GM18867 (cell line): Measurements from ENCODE around the gene NET1.
A peak's percentile ranks its signal among the peaks of the same experiment; 100 is the strongest.
"Not testable (repeated sequence)": the region's sequence is repeated elsewhere in the genome, so short reads cannot be mapped to it uniquely, and the experiment has no call there.

Experiments
- ATAC-seq: cut with Tn5 transposase; IDR thresholded peaks from one replicate; pipeline ENCODE4 v1.9.1; 2021; ENCODE audit warnings: mild to moderate bottlenecking, moderate library complexity; ENCODE audit not compliant: unreplicated experiment

The NET1 gene, protein sequence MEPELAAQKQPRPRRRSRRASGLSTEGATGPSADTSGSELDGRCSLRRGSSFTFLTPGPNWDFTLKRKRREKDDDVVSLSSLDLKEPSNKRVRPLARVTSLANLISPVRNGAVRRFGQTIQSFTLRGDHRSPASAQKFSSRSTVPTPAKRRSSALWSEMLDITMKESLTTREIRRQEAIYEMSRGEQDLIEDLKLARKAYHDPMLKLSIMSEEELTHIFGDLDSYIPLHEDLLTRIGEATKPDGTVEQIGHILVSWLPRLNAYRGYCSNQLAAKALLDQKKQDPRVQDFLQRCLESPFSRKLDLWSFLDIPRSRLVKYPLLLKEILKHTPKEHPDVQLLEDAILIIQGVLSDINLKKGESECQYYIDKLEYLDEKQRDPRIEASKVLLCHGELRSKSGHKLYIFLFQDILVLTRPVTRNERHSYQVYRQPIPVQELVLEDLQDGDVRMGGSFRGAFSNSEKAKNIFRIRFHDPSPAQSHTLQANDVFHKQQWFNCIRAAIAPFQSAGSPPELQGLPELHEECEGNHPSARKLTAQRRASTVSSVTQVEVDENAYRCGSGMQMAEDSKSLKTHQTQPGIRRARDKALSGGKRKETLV

DNA sequence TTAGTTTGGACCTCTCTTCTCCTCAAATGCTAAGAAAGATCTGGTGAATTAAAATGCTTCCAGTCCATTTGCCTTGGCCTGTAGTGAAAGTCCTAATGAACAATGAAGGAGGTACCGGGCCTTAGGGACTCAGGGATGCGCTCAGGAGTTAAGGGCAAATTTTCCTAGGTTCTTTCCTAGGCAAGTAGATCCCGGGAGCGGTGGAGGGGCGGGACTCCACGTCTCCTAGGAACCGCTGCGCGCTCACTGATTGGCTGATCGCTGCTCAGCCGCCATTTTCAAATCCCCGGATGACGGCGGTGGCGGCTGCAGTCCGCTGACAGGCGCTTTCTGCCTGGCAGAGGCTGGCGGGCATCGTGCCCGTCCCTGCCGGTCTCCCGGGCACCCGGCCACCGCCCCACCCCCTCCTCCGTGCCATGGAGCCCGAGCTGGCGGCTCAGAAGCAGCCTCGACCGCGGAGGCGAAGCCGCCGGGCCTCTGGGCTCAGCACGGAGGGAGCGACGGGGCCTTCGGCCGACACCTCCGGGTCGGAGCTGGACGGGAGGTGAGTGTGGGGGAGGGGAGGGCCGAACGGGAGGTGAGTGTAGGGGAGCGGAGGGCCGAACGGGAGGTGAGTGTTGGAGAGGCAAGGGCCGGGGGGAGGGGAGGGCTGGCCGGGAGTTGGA, at the start of gene NET1:
TSS of gene NET1 (plus strand) at position 281 of the 665 bp plus-strand sequence. CDS start at position 417, 136 bp downstream.
- ATAC-seq = peak; percentile 97

DNA sequence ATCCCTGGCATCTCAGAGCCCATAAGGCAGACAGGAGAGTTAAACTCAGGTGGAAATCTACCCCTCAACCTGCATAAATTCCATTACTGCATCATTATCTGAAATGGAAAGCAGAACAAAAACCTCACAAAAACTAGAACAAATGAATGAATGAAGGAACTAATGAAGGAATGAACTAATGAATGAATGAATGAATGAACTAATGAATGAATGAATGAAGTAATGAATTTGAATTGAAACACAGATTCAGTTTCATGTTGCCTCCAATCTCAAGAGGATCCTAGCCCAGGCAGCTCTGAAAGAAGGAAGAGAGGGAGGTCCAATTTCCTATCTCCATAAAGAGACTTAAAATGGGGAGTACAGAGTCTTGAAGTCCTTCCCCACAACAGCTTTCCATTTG, 49.5 kb upstream of the NET1 start:
- ATAC-seq = no peak

DNA sequence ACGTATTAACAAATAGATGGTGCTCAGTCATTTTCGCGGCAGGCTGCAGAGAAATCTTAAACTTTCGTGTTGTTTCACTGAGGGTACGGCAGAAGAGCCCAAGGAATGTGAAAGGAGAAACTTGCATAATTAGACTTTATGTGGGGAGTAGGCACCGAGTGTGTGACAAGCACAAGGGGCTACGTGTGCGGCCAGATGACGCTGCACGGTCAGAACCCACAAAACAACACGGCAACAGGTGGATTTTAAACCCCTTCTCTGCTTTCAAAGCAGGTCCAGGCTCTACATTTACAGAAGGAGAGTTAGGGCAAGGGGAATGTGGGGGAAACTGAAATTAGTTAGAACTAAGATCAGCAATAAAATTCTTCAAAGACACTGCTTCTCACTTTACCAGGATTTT, 48.0 kb upstream of the NET1 start:
- no peak for ATAC-seq

DNA sequence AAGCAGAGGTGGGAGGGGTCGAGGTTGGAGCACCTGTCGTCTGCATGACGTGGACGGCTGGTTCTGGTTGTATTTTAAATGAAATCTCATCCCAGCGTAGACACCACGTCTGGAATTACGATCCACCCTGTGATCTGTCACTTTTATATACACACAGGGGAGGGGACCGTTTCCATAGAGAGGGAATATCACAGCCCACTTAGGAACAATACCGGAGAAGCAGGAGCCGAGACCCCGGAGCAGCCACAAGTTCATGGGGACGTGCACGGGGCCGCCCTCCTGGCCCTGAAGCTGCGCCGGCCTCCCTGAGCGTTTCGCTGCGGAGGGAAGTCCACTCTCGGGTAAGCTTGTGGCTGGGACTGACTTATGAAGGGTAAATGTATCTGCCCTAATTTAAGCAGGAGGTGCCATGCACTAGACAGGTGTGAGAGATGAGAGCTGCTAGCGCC, 47.4 kb upstream of the NET1 start, which contains the start of gene UCN3:
TSS of gene UCN3 (plus strand) at position 77 of the 449 bp plus-strand sequence. CDS start 8,755 bp downstream, outside the sequence.
- no peak for ATAC-seq

DNA sequence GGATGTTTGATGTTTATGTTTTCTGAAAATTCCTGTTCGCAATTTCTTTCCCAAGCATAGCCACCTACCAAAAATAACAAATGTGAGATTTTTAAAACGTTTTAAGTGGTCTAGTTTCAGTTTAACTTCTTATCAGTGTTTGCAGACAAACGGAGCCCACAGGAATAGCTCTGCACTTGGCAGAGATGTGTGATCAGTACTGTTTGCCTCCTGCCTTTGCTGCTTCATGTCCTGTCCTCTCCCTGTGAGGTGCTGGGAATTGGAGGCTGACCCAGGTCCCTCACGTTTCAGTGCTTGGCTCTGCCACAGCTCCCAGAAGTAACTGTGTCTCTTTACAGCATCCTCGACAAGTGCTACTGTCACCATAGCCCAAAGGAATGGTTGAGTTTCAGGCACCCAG, 46.4 kb upstream of the NET1 start:
- no peak for ATAC-seq

DNA sequence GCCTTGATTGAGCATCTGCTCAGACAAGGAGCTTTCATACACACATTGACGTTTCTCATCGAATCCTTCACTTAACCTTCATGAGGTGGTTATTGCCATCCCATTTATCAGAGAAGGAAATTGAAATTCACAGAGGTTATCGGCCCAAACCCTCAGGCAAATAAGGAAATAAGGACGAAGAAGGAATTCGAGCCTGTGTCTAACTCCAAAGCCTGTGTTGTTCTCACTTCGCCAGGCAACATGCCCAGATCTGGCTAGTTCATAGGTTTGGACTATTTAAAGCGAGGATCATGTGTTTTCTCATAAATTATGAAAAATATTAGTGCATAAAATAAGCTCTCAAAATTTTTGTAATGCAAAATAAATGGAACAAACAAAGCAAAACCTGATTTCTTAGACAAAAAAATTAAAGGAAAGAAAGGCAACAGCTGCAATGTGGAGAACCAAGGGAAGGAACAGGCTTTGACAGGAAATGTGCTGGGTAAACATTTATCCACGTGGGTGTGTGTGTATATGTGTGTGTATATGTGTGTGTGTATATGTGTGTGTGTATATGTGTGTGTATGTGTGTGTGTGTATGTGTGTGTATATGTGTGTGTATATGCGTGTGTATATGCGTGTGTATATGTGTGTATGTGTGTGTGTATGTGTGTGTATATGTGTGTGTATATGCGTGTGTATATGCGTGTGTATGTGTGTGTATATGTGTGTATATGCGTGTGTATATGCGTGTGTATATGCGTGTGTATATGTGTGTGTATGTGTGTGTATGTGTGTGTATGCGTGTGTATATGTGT, 42.8 kb upstream of the NET1 start:
- no peak for ATAC-seq

DNA sequence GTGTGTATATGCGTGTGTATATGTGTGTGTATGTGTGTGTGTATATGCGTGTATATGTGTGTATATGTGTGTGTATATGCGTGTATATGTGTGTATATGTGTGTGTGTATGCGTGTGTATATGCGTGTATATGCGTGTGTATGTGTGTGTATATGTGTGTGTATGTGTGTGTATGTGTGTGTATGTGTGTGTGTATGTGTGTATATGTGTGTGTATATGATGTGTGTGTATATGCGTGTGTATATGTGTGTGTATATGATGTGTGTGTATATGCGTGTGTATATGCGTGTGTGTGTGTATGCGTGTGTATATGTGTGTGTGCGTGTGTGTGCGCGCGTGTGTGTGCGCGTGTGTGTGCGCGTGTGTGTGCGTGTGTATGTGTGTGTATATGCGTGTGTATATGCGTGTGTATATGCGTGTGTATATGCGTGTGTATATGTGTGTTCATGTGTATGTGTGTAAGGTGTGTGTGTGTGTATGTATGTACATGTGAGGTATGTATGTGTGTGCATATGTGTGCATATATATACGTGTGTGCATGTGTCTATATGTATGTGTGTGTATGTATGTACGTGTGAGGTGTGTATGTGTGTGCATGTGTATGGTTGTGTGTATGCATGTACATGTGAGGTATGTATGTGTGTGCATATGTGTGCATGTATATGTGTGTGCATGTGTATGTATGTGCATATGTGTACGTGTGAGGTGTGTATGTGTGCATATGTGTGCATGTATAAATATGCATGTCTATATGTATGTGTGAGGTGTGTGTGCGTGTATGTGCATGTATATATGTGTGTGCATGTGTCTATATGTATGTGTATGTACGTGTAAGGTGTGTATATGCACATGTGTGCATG, 41.6 kb upstream of the NET1 start:
- ATAC-seq = no peak

DNA sequence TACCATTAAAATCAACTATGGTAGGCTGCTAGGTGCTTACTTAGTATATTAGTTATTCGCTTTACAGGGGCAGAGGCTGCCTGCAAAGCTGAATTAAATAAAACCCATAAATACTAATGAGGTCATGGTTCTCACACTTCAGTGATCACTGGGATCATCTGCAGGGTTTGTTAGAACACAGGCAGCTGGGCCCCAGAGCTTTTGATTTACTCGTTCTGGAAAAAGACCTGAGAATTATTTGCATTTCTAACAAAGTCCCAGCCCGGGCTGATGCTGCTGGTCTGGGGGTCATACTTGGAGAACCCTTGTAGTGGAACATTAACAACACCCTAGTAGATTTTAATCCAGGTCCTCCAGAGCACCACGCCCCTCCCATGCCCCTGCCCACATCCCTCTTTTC, 39.0 kb upstream of the NET1 start:
- no peak for ATAC-seq

DNA sequence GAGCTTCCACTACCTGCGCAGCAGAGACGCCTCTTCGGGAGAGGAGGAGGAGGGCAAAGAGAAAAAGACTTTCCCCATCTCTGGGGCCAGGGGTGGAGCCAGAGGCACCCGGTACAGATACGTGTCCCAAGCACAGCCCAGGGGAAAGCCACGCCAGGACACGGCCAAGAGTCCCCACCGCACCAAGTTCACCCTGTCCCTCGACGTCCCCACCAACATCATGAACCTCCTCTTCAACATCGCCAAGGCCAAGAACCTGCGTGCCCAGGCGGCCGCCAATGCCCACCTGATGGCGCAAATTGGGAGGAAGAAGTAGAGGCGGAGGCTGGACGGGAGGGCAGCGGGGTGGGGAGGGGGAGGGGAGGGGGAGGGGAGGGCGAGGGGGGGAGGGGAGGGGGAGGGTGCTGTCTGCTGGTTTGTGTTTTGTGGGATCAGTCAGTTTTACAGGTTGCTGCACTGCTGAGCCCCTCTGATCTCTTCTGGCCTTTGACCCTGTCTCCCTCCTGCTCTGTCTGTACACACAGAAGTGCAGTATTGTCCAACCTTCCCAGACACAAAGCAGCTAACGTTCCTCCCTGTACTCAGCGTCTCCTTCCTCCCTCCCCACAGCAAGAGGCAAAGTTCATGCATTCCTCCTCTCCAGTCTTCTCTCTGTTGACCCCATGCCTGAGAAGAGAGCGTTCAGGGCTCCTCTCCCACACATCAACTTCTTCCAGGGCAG, 38.3 kb upstream of the NET1 start:
- ATAC-seq = no peak

DNA sequence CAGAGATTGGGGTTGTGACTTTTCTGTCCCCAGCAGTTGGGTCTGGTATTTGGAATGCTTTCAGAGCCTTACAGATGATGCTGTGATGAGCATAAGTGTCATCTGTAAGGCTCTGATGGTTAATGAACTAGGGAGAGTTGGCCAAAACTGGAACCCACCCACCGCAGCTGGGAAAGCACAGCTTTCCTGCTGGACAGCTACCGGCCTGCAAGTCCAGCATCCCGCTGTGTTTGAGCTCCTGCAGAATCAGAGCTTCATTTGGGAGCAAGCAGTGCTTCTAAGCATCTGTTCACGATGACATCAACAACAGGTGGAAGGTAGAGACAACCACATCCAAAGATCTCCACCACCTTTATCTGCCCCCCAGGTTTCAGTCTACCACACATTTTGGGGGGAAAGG, 35.9 kb upstream of the NET1 start:
- no peak for ATAC-seq

DNA sequence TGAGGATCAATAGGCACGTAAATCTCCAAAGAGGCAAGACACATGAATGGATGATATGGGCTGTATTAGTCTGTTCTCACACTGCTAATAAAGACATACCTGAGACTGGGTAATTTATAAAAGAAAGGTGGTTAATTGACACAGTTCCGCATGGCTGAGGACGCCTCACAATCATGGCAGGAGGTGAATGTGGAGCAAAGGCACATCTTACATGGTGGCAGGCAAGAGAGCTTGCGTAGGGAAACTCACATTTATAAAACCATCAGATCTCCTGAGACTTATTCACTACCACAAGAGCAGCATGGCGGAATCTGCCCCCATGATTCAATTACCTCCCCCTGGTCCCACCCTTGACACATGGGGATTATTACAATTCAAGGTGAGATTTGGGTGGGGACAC, 33.2 kb upstream of the NET1 start:
- not testable (repeated sequence) for ATAC-seq

DNA sequence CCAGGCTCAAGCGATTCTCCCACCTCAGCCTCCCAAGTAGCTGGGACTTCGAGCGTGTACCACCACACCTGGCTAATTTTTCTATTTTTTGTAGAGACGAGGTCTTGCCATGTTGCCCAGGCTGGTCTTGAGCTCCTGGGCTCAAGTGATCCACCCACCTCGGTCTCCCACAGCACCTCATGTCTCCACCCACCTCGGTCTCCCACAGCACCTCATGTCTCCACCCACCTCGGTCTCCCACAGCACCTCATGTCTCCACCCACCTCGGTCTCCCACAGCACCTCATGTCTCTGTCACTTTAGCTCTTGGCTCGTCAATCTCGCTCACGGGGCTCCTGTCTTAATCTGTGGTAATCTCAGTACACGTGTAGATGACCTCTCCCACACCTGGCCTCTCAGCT, 32.0 kb upstream of the NET1 start:
- ATAC-seq = not testable (repeated sequence)

DNA sequence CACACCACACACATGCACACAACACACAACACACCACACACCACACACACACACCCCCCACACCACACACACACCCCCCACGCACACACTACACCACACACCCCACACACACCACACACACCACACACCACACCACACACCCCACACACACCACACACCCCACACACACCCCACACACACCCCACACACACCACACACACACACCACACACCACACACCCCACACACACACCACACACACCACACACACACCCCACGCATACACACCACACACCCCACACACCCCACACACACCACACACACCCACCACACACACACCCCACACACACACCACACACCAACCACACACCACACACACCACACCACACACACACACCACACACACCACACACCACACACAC, 31.2 kb upstream of the NET1 start:
- ATAC-seq = no peak

DNA sequence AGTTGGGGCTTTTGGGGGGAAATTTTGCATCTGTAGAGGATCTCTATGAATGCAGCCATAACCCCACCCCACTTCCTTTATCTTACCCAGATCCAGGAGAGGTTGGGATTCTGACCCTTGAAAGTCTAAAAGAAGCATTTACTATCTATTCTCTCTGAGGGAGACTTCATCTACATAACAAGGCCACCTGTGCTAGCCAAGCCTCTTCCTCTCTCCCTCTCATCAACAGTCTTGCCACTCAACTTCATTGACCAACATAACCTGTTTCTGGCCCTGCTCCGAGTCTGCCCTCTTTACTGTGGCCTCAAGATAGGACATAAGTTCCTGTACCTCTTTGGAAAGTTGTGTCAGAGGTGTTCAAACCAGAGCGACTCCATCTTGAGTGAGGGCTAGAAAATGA, 27.1 kb upstream of the NET1 start:
- ATAC-seq = no peak

DNA sequence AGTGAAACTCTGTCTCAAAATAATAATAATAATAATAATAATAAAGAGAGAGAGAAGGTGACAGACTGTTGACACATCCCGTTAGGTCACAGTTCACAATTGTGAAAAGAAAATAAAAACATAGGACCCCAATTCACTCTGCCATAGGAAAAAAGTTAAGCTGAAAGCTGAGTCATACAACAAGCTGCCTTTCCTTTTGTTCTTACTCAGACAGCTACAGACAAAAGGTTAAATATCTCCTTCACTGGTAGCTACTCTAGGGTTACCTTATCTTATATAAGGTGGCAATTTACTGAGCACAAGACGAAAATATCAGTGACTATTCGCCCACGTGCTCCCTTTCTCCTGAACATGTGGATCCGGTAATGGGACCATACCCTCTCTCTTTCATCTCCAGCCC, 25.2 kb upstream of the NET1 start:
- ATAC-seq = no peak

DNA sequence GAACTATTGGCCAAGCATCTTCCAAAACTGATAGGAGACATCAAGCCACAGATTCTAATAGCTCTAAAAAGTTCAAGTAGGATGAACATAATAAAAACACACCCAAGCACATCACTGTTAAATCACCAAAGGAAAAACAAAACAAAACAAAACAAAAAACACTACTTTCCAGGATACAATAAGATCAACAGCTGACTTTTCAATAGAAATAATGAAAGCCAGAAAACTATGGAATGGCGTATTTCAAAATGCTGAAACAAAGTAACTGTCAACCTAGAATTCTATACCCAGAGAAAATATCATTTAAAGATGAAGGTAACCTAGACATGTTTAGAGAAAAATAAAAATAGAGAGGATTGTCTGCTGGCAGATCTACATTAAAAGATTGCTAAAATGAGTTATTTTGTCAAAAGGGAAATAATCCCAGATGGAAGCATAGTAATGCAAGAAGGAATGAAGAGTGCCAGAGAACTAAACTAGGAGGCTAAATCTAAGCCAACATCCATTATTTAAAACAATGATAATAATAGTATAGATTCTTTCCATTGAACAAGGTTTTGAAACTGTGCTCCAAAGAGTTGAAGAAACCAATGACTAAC, 21.7 kb upstream of the NET1 start:
- no peak for ATAC-seq

DNA sequence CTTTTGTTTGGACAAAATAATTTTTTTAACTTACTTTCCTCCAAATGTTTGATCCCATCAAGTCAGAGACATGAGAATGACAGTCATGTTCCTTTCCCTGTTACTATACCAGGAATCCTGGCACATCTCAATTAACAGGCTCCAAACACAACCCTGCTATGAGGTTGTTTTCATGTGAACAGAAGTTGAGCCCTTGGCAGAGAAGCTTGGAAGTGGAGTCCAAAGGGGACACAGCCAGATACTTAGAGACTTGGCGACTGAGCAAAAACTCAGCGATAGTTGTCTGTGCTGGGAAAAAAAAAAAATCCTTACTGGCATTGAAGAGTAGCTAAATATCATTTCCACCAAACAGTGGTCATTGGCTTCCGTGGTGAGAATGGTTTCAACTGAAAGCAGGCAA, 20.6 kb upstream of the NET1 start:
- no peak for ATAC-seq

DNA sequence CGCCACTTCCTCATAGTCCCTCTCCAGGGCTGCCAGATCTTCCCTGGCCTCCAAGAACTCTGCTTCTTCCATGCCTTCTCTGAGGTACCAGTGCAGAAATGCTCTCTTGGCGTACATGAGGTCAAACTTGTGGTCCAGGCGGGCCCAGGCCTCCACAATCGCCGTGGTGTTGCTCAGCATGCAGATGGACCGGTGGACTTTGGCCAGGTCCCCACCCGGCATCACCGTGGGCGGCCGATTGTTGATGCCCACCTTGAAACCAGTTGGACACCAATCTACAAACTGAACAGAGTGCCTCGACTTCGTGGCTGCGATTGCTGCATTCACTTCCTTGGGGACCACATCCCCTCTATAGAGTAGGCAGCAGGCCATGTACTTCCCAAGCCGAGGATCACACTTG, 18.8 kb upstream of the NET1 start:
- no peak for ATAC-seq

DNA sequence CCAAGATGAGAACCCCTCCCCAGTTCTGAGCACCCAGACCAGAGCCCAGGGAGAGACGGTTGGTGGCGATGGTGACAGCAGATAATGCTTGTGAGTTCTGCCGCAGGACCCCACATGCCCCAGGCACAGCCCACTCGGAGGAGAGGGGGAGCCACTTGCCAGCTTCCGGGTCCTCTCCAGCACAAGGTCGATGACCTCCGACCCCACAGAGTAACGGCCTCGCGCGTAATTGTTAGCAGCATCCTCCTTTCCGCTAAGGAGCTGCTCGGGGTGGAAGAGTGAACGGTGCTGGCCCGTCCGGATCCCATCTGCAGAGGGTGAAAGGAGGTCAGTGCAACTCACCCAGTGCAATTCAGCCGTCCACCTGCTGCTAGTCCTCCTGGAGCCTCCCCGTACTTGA, 17.2 kb upstream of the NET1 start:
- no peak for ATAC-seq
